ENCODE data around the gene PIGV. TPM values are rescaled to one million over a fixed set of nuclear protein-coding genes. Genes with fewer than 3 reads are reported as not detected.

PIGV gene
- total RNA-seq, 1 experiment from 2014 or later: 9.9 TPM

- Mint-ChIP-seq H3K27ac (ENCODE audit: unreplicated experiment) (no peak overlapping the region), H3K4me3 (ENCODE audit: low read depth, unreplicated experiment) (no peak overlapping the region), H3K4me1 (ENCODE audit: low read depth, unreplicated experiment) (no peaks in the 10 kb centered on the region), H3K27me3 (ENCODE audit: unreplicated experiment) (no peaks in the 10 kb centered on the region), H3K9me3 (ENCODE audit: low read depth, unreplicated experiment) (no peaks in the 10 kb centered on the region), H3K36me3 (ENCODE audit: insufficient read depth, unreplicated experiment) (no peaks in the 10 kb centered on the region)
- TF ChIP-seq CTCF (IDR thresholded peaks at IDR 0.05; ENCODE audit: unreplicated experiment): no peak
- no TSS peak for BruUV-seq (replicated peaks)
- intact Hi-C loops (cut with micrococcal nuclease; ENCODE audit: unreplicated experiment): no loop called here
- DNase-seq: no peak
- CTCF ChIA-PET: interaction anchor here (0.6 kb wide), 1 partner anchor 15 kb away, joined by 3 read pairs; no protein-coding TSS in a partner anchor
These were observed 27.1 kb downstream of the PIGV start for GRCh38 chr1:26814893-26815292.

- Mint-ChIP-seq H3K9me3 (ENCODE audit: low read depth, unreplicated experiment) (no peaks in the 10 kb centered on the region), H3K4me3 (ENCODE audit: low read depth, unreplicated experiment) (no peak overlapping the region), H3K27ac (ENCODE audit: unreplicated experiment) (no peak overlapping the region), H3K4me1 (ENCODE audit: low read depth, unreplicated experiment) (peaks cover 21% of the 10 kb centered on the region), H3K27me3 (ENCODE audit: unreplicated experiment) (no peaks in the 10 kb centered on the region), H3K36me3 (ENCODE audit: insufficient read depth, unreplicated experiment) (peaks cover 8% of the 10 kb centered on the region)
- no peak for TF ChIP-seq CTCF (IDR thresholded peaks at IDR 0.05; ENCODE audit: unreplicated experiment)
- BruUV-seq (replicated peaks): no TSS peak
- DNase-seq: no peak
- intact Hi-C loops (cut with micrococcal nuclease; ENCODE audit: unreplicated experiment): no loop called here
- CTCF ChIA-PET: interaction anchor here (1.0 to 1.4 kb wide), 2 partner anchors 28 to 41 kb away, joined by 3 to 7 read pairs; no protein-coding TSS in a partner anchor
These were observed 33.1 kb downstream of the PIGV start for GRCh38 chr1:26820784-26821269.

- intact Hi-C loops (cut with micrococcal nuclease; ENCODE audit: unreplicated experiment): no loop called here
- Mint-ChIP-seq H3K4me3 (ENCODE audit: low read depth, unreplicated experiment) (no peak overlapping the region), H3K9me3 (ENCODE audit: low read depth, unreplicated experiment) (no peaks in the 10 kb centered on the region), H3K27me3 (ENCODE audit: unreplicated experiment) (no peaks in the 10 kb centered on the region), H3K27ac (ENCODE audit: unreplicated experiment) (no peak overlapping the region), H3K4me1 (ENCODE audit: low read depth, unreplicated experiment) (peaks cover 29% of the 10 kb centered on the region), H3K36me3 (ENCODE audit: insufficient read depth, unreplicated experiment) (peaks cover 23% of the 10 kb centered on the region)
- CTCF ChIA-PET: no interaction called here
- BruUV-seq (replicated peaks): no TSS peak
- TF ChIP-seq CTCF (IDR thresholded peaks at IDR 0.05; ENCODE audit: unreplicated experiment): no peak
- no peak for DNase-seq
These were observed 35.1 kb downstream of the PIGV start for GRCh38 chr1:26822737-26823395.

- Mint-ChIP-seq H3K36me3 (ENCODE audit: insufficient read depth, unreplicated experiment) (peaks cover 28% of the 10 kb centered on the region), H3K27me3 (ENCODE audit: unreplicated experiment) (no peaks in the 10 kb centered on the region), H3K27ac (ENCODE audit: unreplicated experiment) (peak overlapping the region; percentile 46), H3K4me1 (ENCODE audit: low read depth, unreplicated experiment) (peaks cover 43% of the 10 kb centered on the region), H3K4me3 (ENCODE audit: low read depth, unreplicated experiment) (no peak overlapping the region), H3K9me3 (ENCODE audit: low read depth, unreplicated experiment) (no peaks in the 10 kb centered on the region)
- TF ChIP-seq CTCF (IDR thresholded peaks at IDR 0.05; ENCODE audit: unreplicated experiment): no peak
- CTCF ChIA-PET: interaction anchor here (0.6 to 1.0 kb wide), 3 partner anchors 14 to 215 kb away, joined by 3 read pairs; no protein-coding TSS in a partner anchor
- BruUV-seq (replicated peaks): no TSS peak
- peak; percentile 31 for DNase-seq
- intact Hi-C loops (cut with micrococcal nuclease; ENCODE audit: unreplicated experiment): no loop called here
These were observed 37.0 kb downstream of the PIGV start for GRCh38 chr1:26824731-26825130.
